CD4-positive, alpha-beta T cell treated with Interleukin-6 for 4 hours (primary cell): Measurements from ENCODE around the gene PITRM1.
A peak's percentile ranks its signal among the peaks of the same experiment; 100 is the strongest.

Source experiments
- DNase-seq: peaks from one replicate; pipeline ENCODE4 v3.0.0-alpha.2; 2020; ENCODE audit warnings: mixed read lengths

The PITRM1 gene

GRCh38 chr10:3100093-3100792 is 72.3 kb downstream of the PITRM1 start:
- no peak for DNase-seq

DNA sequence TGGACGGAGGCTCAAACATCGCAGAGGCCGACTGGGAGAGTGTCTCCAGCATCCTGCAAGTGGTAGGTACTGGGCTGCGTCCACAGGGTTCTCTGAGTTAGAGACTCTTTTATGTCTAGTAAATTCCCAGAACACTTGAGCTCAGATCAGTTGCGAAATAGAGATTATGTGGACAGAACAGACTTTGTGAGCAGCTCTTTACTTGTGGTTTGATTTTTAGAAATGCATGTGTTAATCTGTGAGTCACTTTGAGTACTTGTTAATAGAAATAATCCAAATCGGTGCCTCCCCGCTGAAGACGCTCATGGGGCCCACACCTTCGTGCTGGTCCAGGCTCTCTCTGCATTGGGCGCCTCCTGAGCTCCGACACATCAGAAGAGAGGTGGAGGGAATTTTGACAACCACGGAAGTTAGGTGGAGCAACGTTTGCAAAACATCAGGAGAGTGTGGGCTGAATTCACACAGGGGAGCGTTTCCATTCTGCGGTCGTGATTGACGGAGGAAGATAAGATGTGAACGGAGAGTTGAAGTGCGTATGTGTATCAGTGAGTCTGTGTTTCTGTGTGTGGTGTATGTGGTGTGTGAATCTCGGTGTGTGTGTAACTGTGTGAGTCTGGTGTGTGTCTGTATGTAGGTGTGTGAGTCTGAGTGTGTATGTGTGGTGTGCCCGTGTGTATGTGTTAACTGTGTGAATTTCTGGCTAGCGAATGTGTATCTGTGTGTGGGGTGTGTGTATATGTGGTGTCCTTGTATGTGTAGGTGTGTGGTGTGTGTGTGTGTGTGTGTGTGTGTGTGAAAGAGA is 73.1 kb downstream of the PITRM1 start:
- DNase-seq: no peak

- no peak for DNase-seq
Observed at GRCh38 chr10:3098689-3099088, 73.9 kb downstream of the PITRM1 start.

DNA sequence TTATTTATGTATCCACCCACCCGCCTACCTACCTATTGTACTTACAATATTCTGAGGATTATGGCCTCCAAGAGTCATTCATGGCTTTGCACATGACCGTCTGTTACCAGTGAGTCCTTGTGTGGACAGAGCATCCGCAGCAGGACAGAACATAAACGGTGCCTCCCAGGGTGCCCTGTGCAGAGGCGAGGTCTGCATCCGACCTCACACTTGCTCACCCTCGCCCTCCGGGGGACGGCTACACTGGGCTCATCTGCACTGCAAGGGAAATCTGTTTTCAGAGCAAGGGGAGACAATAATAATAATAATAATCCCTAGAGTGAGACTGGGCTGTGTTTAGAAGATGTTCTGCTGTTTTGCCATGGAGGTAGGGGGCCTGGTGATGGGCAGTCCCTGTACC is 75.4 kb downstream of the PITRM1 start:
- DNase-seq: no peak

- DNase-seq: no peak
Observed at GRCh38 chr10:3096149-3096548, 76.4 kb downstream of the PITRM1 start.

DNA sequence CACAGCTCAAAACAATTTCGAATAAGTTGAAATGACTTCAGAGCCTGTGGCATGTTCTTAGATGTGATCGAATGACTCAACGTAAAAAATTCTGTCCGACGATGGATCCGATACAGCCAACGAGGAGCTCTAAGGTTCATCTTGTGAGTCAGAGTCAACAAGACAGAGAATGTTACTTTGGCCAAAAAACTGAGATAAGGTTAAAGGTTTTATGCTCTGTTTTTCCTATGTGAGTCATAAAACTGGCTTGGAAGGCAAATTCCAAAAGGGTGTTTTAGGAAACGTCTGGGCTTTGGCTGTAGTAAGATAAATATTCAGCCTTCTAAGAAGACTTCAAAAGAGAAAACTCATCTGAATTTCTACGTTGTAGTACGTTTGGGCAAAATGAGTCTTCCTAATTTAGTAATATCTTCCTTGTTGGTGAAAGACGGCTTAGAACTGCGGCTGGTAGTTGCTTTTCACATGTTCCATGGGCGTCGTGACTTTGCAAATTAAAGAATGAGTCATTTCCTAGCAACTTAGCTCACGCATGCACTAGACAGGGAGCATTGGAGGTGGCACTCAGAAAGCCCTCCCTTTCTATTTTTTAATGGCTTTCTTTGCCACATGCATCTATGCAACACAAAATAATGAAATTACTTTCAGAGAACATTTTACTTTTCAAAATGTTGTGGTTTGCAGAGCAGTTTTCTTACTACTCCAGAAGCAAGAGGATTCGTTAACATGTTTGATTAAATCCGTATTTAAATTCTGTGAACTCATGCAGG is 77.0 kb downstream of the PITRM1 start:
- peak; percentile 53 for DNase-seq

DNA sequence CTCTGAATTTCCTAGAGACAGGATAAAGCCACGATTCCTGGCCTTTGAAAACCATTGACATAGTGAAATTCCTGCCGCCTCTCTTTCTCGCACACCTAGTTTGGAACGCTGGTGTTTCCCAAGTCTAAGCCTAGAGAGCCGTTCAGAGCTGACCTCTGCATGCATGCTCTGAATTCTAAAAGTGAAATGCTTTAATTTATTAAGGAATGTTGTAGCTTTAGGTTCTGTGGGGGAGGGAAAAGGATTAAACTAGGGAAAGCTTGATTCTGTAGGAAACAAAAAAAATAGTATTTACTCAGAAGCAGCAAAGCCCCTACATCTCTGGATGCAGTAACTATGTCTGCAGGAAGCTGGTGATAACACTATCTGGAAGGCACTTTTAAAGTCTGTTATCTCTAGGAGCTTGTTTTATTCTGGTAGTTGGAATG is 78.0 kb downstream of the PITRM1 start:
- DNase-seq: no peak

DNA sequence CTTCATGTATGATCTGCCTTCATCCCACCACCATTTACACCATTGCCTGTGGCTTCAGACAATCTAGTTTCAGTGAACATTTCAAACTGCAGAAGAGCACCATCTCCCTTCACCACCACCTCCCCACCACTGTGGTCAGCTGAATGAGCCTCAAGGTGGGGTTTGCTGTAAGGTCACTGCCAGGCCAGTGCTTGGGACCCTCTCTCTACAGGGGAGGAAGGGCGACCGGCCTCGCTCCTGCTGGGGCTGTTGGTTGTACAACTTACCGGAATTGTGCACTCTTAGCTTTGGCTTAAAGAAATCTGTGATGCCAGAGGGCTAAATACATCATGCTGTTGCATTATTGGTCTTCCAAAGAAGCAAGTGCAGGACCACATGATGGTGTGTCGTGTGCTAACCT is 78.6 kb downstream of the PITRM1 start:
- no peak for DNase-seq

- no peak for DNase-seq
Observed at GRCh38 chr10:3091921-3092320, 80.7 kb downstream of the PITRM1 start.

DNA sequence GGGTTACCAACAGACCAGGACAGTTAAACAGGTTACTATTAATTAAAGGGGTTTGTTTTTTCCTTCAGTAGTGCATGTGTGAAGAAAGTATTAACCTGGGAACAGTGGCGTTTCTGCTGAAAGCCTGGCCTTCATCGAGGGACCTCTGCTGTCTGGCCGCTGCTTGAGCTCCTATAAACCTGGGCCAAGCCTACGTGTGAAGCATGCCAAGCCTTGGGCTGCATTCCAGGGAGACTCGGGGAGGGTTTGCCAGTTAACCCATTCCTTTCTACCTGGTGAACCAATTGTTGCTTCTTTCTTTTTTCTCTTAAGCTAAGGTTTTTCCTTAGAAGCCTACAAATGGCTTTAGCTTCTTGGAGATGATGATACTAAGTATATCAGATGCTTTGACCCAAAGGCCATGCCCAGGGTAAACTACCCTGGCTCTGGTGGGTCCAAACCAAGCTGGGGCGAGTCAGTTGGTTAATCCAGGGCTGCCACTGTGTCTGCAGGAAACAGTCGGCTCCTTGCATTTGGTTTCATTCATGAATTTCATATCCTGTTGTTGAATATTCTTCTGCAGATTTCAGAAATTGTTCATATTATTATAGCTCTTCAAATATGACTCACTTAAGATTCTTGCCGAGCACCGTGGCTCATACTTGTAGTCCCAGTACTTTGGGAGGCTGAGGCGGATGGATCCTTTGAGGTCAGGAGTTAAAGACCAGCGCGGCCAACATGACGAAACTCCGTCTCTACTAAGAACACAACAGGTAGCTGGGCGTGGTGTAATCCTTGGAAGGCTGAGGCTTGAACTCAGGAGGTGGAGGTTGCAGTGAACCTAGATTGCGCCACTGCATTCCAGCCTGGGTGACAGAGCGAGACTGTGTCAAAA is 81.4 kb downstream of the PITRM1 start:
- no peak for DNase-seq

DNA sequence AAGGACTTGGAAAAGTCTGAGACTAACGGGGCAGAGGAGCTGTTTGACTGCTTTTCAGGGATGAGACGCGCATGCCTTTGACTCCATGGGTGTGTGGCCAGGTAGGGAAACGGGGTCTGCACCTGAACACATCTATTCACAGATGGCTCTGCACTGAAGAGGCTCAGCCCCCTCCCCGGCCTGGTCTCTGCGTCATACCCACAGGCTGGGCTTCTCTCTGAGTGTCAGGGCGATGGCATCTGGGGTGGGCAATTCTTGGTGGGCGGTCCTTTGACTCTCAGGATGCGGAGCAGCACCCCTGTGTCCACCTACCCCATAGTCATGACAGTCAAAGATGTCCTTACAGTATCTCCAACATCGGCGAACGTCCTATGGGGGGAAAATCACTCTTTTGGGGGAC is 82.2 kb downstream of the PITRM1 start:
- DNase-seq: no peak
